ENCODE results near the gene ATG7. TPM values are rescaled to one million over a fixed set of nuclear protein-coding genes. Genes with fewer than 3 reads are reported as not detected.
"Not testable (repeated sequence)": the region's sequence is repeated elsewhere in the genome, so short reads cannot be mapped to it uniquely, and the experiment has no call there.

ATG7 gene
- total RNA-seq, 1 donor from 2014 or later, result 42.5 TPM

- Mint-ChIP-seq H3K27ac (ENCODE audit: unreplicated experiment) (peak overlapping the region; percentile 86), H3K9me3 (ENCODE audit: unreplicated experiment) (no peaks in the 10 kb centered on the region), H3K27me3 (ENCODE audit: unreplicated experiment) (no peaks in the 10 kb centered on the region), H3K36me3 (ENCODE audit: unreplicated experiment) (no peaks in the 10 kb centered on the region), H3K4me3 (ENCODE audit: unreplicated experiment) (no peak overlapping the region), H3K4me1 (ENCODE audit: unreplicated experiment) (peaks cover 46% of the 10 kb centered on the region)
- no peak for DNase-seq (ENCODE audit: extremely low spot score, unreplicated experiment)
- no peak for TF ChIP-seq CTCF (IDR thresholded peaks at IDR 0.05)
Measured at GRCh38 chr3:11508346-11509172, 236.4 kb downstream of the ATG7 start.

DNA sequence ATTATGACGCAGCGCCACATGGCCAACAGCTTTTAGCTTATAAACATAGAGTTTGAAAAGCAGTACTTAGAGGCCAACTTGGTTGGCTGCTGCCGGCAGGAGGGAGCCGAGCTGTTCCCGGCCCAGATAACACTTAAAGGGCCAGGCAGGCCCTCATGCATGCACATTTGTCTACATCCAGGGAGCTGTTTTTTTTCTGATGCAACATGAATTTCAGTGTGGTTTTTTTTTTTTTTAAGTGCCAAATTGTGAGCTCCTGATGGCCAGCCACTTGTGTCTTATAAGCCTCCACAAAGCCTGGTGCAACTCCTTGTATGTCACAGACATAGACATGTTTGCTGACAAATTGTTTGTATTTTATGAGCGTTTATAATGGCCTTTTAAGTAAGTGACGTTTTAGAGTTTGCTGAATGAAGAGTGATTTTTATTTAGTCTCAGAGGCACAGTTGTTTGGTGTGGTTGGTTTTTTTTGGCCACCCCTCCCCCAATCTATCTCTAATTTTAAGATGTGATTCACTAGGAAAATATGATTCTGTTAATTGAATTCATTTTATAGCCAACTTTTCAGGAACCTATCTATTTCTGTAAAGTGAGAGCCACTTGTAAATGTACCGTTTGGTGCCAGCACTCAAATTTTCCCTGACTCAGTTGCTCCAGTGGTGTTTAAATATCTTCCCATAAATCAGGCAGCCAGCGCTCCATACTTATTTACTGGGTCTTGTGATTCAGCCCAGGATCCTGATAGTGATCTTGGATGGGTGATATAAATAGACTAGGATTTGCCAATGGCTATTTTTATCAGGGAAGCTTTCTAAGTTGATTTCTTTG is 237.2 kb downstream of the ATG7 start:
- no peaks in the 10 kb centered on the region for H3K27me3 Mint-ChIP-seq (ENCODE audit: unreplicated experiment)
- no peaks in the 10 kb centered on the region for H3K9me3 Mint-ChIP-seq (ENCODE audit: unreplicated experiment)
- DNase-seq (ENCODE audit: extremely low spot score, unreplicated experiment), result no peak
- H3K27ac Mint-ChIP-seq (ENCODE audit: unreplicated experiment), result peak overlapping the region; percentile 86
- TF ChIP-seq CTCF (IDR thresholded peaks at IDR 0.05), result peak; percentile 35
- H3K4me3 Mint-ChIP-seq (ENCODE audit: unreplicated experiment), result peak overlapping the region; percentile 40
- H3K4me1 Mint-ChIP-seq (ENCODE audit: unreplicated experiment), result peaks cover 46% of the 10 kb centered on the region
- no peaks in the 10 kb centered on the region for H3K36me3 Mint-ChIP-seq (ENCODE audit: unreplicated experiment)

GRCh38 chr3:11510001-11510340 is 237.8 kb downstream of the ATG7 start:
- TF ChIP-seq CTCF (IDR thresholded peaks at IDR 0.05), result no peak
- Mint-ChIP-seq H3K36me3 (ENCODE audit: unreplicated experiment) (no peaks in the 10 kb centered on the region), H3K4me1 (ENCODE audit: unreplicated experiment) (peaks cover 52% of the 10 kb centered on the region), H3K9me3 (ENCODE audit: unreplicated experiment) (no peaks in the 10 kb centered on the region), H3K27me3 (ENCODE audit: unreplicated experiment) (no peaks in the 10 kb centered on the region), H3K27ac (ENCODE audit: unreplicated experiment) (peak overlapping the region; percentile 86), H3K4me3 (ENCODE audit: unreplicated experiment) (peak overlapping the region; percentile 40)
- no peak for DNase-seq (ENCODE audit: extremely low spot score, unreplicated experiment)

DNA sequence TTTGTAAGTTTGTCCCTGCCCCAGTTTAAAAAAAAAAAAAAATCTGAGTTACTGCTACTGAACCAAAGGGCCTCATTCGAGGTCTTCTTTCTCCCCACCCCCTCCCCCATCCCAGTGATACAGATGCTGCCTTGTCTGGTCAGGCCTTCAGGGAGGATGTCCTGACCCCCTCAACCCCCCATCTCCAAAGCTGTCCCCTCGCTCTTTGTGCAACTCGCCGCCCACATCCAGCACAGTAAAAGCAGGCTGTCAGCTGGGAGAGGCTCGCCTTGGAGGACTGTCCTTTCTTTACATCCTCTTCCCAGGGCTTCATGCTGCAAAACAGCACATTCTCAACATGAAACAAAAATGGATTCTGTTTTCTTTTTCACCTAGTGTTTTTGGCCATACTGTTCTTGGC is 238.2 kb downstream of the ATG7 start:
- no peaks in the 10 kb centered on the region for H3K9me3 Mint-ChIP-seq (ENCODE audit: unreplicated experiment)
- peak overlapping the region; percentile 86 for H3K27ac Mint-ChIP-seq (ENCODE audit: unreplicated experiment)
- DNase-seq (ENCODE audit: extremely low spot score, unreplicated experiment), result no peak
- no peaks in the 10 kb centered on the region for H3K36me3 Mint-ChIP-seq (ENCODE audit: unreplicated experiment)
- TF ChIP-seq CTCF (IDR thresholded peaks at IDR 0.05), result no peak
- no peaks in the 10 kb centered on the region for H3K27me3 Mint-ChIP-seq (ENCODE audit: unreplicated experiment)
- no peak overlapping the region for H3K4me3 Mint-ChIP-seq (ENCODE audit: unreplicated experiment)
- peaks cover 51% of the 10 kb centered on the region for H3K4me1 Mint-ChIP-seq (ENCODE audit: unreplicated experiment)

DNA sequence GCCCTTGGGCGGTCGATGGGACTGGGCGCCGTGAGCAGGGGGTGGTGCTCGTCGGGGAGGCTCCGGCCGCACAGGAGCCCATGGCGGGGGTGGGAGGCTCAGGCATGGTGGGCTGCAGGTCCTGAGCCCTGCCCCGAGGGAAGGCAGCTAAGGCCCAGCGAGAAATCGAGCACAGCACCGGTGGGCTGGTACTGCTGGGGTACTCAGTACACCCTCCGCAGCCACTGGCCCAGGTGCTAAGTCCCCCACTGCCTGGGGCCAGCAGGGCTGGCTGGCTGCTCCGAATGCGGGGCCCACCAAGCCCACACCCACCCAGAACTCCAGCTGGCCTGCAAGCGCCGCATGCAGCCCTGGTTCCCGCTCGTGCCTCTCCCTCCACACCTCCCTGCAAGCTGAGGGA is 239.4 kb downstream of the ATG7 start:
- H3K4me1 Mint-ChIP-seq (ENCODE audit: unreplicated experiment), result peaks cover 58% of the 10 kb centered on the region
- H3K9me3 Mint-ChIP-seq (ENCODE audit: unreplicated experiment); H3K27ac Mint-ChIP-seq (ENCODE audit: unreplicated experiment); H3K27me3 Mint-ChIP-seq (ENCODE audit: unreplicated experiment); DNase-seq (ENCODE audit: extremely low spot score, unreplicated experiment); H3K36me3 Mint-ChIP-seq (ENCODE audit: unreplicated experiment); H3K4me3 Mint-ChIP-seq (ENCODE audit: unreplicated experiment): not testable (repeated sequence)

- DNase-seq (ENCODE audit: extremely low spot score, unreplicated experiment); H3K4me3 Mint-ChIP-seq (ENCODE audit: unreplicated experiment); H3K36me3 Mint-ChIP-seq (ENCODE audit: unreplicated experiment); H3K27me3 Mint-ChIP-seq (ENCODE audit: unreplicated experiment); H3K9me3 Mint-ChIP-seq (ENCODE audit: unreplicated experiment): not testable (repeated sequence)
- peak overlapping the region; percentile 92 for H3K27ac Mint-ChIP-seq (ENCODE audit: unreplicated experiment)
- H3K4me1 Mint-ChIP-seq (ENCODE audit: unreplicated experiment), result peaks cover 64% of the 10 kb centered on the region
Measured at GRCh38 chr3:11513125-11513816, 241.1 kb downstream of the ATG7 start.

All from osteocyte (in vitro differentiated cells).